ENCODE results near the gene ZNF420.

DNA sequence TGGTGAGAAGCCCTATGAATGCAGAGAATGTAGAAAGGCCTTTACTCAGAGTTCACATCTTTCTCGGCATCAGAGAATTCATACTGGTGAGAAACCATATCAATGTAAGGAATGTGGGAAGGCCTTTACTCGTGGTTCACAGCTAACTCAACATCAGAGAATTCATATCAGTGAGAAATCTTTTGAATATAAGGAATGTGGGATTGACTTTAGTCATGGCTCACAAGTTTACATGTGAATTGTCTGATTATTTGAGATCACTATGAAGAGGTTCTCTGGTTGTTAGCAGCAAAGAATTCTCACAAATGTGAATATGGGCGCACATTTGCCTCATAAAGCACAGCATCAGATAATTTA is 50.6 kb downstream of the ZNF420 start:
- TF ChIP-seq SMC3 (IDR thresholded peaks at IDR 0.05; ENCODE audit: low read depth, low read length) (no peak), SIN3A (IDR thresholded peaks at IDR 0.05; ENCODE audit: borderline replicate concordance, low read depth, low read length) (no peak)
